ENCODE data around the gene SMIM24. TPM values are rescaled to one million over a fixed set of nuclear protein-coding genes. Genes with fewer than 3 reads are reported as not detected.

SMIM24 gene
- total and polyA plus RNA-seq, 9 of the 15 experiments (the other 6 are each of a cell fraction or from before 2014, with no cell fraction given) = 0.45 to 12.3 (median 1.4) TPM; not detected in 1

DNA sequence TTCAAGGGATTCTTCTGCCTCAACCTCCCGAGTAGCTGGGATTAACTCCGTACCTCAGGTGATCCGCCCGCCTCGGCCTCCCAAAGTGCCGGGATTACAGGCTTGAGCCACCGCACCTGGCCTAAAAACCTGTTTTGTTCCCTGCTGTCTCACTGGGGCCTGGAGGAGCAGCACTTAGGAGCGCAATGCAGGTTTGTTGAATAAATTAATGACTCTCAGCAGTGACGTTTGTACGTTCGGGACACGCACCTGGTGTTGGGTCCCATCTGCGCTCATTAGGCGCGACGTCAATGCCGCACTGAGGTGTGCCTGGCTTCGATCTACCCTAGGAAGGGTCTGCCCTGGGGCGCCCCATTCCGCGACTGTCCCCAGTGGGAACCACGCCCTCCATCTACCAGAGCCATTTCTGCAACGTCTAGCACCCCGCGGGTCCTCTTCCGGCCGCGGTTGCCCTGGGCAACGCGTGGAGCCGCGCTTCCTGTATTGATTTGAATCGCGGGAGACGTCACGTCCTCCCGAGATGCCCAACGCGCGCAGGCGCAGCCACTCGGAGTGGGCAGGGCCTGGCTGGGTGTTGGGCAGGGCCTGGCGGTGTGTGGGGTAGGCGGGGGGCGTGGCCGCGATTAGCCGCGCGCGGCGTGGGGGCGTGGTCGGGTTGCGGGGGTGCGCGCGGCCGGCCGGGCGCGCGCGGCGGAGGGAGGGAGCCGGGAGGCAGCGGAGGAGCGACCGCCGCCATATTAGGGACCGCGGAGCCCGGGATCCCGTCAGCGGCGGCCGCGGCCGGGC lies 25.5 kb upstream of the SMIM24 start, which contains the start of gene FZR1 (continued):
- TF ChIP-seq HSF4 (CRISPR knock-in tag; IDR thresholded peaks at IDR 0.05; ENCODE audit: borderline replicate concordance) = no peak
- TF ChIP-seq, protein P1, sequence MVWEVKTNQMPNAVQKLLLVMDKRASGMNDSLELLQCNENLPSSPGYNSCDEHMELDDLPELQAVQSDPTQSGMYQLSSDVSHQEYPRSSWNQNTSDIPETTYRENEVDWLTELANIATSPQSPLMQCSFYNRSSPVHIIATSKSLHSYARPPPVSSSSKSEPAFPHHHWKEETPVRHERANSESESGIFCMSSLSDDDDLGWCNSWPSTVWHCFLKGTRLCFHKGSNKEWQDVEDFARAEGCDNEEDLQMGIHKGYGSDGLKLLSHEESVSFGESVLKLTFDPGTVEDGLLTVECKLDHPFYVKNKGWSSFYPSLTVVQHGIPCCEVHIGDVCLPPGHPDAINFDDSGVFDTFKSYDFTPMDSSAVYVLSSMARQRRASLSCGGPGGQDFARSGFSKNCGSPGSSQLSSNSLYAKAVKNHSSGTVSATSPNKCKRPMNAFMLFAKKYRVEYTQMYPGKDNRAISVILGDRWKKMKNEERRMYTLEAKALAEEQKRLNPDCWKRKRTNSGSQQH (CRISPR knock-in tag; IDR thresholded peaks at IDR 0.05) = no peak
- TF ChIP-seq GATAD2B (IDR thresholded peaks at IDR 0.05; ENCODE audit: borderline replicate concordance) = peak; percentile 76; the same call in 1 of the 2 replicates
- no peak for TF ChIP-seq ZNF668 (CRISPR knock-in tag; IDR thresholded peaks at IDR 0.05)
- TF ChIP-seq MYC (IDR thresholded peaks at IDR 0.05; ENCODE audit: low read depth, low read length) = no peak
- TF ChIP-seq MYC (CRISPR knock-in tag; IDR thresholded peaks at IDR 0.05; ENCODE audit: borderline replicate concordance, low read depth) = peak; percentile 51; the same call in 1 of the 2 replicates
- no peak for TF ChIP-seq GTF2F1 (IDR thresholded peaks at IDR 0.05; ENCODE audit: low read depth, low read length)
- no peak for TF ChIP-seq POLR3A (IDR thresholded peaks at IDR 0.05; ENCODE audit: borderline replicate concordance, extremely low read depth, insufficient read depth, insufficient read length)
- TF ChIP-seq MTA2 (IDR thresholded peaks at IDR 0.05; ENCODE audit: low read depth) = no peak
- TF ChIP-seq ZNF347 (CRISPR knock-in tag; IDR thresholded peaks at IDR 0.05; ENCODE audit: low read depth) = no peak
- TF ChIP-seq CEBPG (CRISPR knock-in tag; IDR thresholded peaks at IDR 0.05) = no peak
- no peak for TF ChIP-seq CEBPG (tag; conservative IDR thresholded peaks at IDR 0.05 in 1 of 2, IDR thresholded peaks at IDR 0.05 in 1 of 2)
- no peak for TF ChIP-seq ZNF280B (CRISPR knock-in tag; IDR thresholded peaks at IDR 0.05)
- no peak; the same call in 1 of the 2 replicates for TF ChIP-seq KLF1 (tag; IDR thresholded peaks at IDR 0.05)
- peak; percentile 99 for TF ChIP-seq ELF1 (tag; IDR thresholded peaks at IDR 0.05)
- TF ChIP-seq, protein P2, sequence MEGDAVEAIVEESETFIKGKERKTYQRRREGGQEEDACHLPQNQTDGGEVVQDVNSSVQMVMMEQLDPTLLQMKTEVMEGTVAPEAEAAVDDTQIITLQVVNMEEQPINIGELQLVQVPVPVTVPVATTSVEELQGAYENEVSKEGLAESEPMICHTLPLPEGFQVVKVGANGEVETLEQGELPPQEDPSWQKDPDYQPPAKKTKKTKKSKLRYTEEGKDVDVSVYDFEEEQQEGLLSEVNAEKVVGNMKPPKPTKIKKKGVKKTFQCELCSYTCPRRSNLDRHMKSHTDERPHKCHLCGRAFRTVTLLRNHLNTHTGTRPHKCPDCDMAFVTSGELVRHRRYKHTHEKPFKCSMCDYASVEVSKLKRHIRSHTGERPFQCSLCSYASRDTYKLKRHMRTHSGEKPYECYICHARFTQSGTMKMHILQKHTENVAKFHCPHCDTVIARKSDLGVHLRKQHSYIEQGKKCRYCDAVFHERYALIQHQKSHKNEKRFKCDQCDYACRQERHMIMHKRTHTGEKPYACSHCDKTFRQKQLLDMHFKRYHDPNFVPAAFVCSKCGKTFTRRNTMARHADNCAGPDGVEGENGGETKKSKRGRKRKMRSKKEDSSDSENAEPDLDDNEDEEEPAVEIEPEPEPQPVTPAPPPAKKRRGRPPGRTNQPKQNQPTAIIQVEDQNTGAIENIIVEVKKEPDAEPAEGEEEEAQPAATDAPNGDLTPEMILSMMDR (IDR thresholded peaks at IDR 0.05 in 2 of 3, conservative IDR thresholded peaks at IDR 0.05 in 1 of 3; ENCODE audit: insufficient read depth in 2 of 3, low read depth in 1 of 3, low read length in 3 of 3) = peak; percentile 1 to 16 (median 9); a peak in 1 of 6 replicates
- TF ChIP-seq, protein P3, sequence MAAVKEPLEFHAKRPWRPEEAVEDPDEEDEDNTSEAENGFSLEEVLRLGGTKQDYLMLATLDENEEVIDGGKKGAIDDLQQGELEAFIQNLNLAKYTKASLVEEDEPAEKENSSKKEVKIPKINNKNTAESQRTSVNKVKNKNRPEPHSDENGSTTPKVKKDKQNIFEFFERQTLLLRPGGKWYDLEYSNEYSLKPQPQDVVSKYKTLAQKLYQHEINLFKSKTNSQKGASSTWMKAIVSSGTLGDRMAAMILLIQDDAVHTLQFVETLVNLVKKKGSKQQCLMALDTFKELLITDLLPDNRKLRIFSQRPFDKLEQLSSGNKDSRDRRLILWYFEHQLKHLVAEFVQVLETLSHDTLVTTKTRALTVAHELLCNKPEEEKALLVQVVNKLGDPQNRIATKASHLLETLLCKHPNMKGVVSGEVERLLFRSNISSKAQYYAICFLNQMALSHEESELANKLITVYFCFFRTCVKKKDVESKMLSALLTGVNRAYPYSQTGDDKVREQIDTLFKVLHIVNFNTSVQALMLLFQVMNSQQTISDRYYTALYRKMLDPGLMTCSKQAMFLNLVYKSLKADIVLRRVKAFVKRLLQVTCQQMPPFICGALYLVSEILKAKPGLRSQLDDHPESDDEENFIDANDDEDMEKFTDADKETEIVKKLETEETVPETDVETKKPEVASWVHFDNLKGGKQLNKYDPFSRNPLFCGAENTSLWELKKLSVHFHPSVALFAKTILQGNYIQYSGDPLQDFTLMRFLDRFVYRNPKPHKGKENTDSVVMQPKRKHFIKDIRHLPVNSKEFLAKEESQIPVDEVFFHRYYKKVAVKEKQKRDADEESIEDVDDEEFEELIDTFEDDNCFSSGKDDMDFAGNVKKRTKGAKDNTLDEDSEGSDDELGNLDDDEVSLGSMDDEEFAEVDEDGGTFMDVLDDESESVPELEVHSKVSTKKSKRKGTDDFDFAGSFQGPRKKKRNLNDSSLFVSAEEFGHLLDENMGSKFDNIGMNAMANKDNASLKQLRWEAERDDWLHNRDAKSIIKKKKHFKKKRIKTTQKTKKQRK (IDR thresholded peaks at IDR 0.05; ENCODE audit: borderline replicate concordance, low read depth, low read length) = no peak
- no peak for TF ChIP-seq ZKSCAN1 (IDR thresholded peaks at IDR 0.05; ENCODE audit: low read depth, low read length)
- no peak for TF ChIP-seq NFIC (IDR thresholded peaks at IDR 0.05)
